Kidney tubule cell (primary cell): Measurements from ENCODE around the gene CCDC88B.
"Not testable (repeated sequence)": the region's sequence is repeated elsewhere in the genome, so short reads cannot be mapped to it uniquely, and the experiment has no call there.

Experiments used
- DNase-seq: peaks from one replicate; pipeline ENCODE4 v3.0.0-alpha.2; 2018; ENCODE audit warnings: low spot score

Gene CCDC88B

GRCh38 chr11:64321026-64321425 lies 19.0 kb upstream of the CCDC88B start:
- DNase-seq = no peak

GRCh38 chr11:64321533-64321932 lies 18.5 kb upstream of the CCDC88B start:
- DNase-seq = peak; percentile 63

GRCh38 chr11:64322925-64323260 lies 17.1 kb upstream of the CCDC88B start:
- DNase-seq = no peak

- no peak for DNase-seq
These were observed 16.6 kb upstream of the CCDC88B start for GRCh38 chr11:64323373-64323772.

GRCh38 chr11:64323984-64324383 lies 16.0 kb upstream of the CCDC88B start:
- DNase-seq = not testable (repeated sequence)

GRCh38 chr11:64324692-64325469 lies 15.1 kb upstream of the CCDC88B start:
- no peak for DNase-seq

GRCh38 chr11:64327375-64327774 lies 12.6 kb upstream of the CCDC88B start:
- DNase-seq = no peak

- no peak for DNase-seq
These were observed 12.0 kb upstream of the CCDC88B start for GRCh38 chr11:64327993-64328392.

GRCh38 chr11:64330888-64331287 lies 9.1 kb upstream of the CCDC88B start:
- no peak for DNase-seq

- peak; percentile 97 for DNase-seq
These were observed 8.2 kb upstream of the CCDC88B start for GRCh38 chr11:64331569-64332371.

- DNase-seq = no peak
These were observed 6.4 kb upstream of the CCDC88B start for GRCh38 chr11:64333556-64333955.

- DNase-seq = peak; percentile 100
These were observed 5.0 kb upstream of the CCDC88B start for GRCh38 chr11:64334764-64335735.

GRCh38 chr11:64337538-64338249 lies 2.3 kb upstream of the CCDC88B start:
- no peak for DNase-seq

GRCh38 chr11:64338716-64339115 lies 1.3 kb upstream of the CCDC88B start:
- no peak for DNase-seq

GRCh38 chr11:64339286-64339685 lies 718 bp upstream of the CCDC88B start:
- no peak for DNase-seq

- no peak for DNase-seq
These were observed 799 bp downstream of the CCDC88B start for GRCh38 chr11:64340671-64341335.

- no peak for DNase-seq
These were observed 1.4 kb downstream of the CCDC88B start for GRCh38 chr11:64341429-64341828.

GRCh38 chr11:64341851-64342791 lies 2.1 kb downstream of the CCDC88B start:
- peak; percentile 91 for DNase-seq

- no peak for DNase-seq
These were observed 3.1 kb downstream of the CCDC88B start for GRCh38 chr11:64342869-64343745.
